Measurements from ENCODE around the gene COG2.
"Not testable (repeated sequence)": the region's sequence is repeated elsewhere in the genome, so short reads cannot be mapped to it uniquely, and the experiment has no call there.

COG2 gene

GRCh38 chr1:230599926-230600656 lies 42.2 kb upstream of the COG2 start:
- TF ChIP-seq, protein P1, sequence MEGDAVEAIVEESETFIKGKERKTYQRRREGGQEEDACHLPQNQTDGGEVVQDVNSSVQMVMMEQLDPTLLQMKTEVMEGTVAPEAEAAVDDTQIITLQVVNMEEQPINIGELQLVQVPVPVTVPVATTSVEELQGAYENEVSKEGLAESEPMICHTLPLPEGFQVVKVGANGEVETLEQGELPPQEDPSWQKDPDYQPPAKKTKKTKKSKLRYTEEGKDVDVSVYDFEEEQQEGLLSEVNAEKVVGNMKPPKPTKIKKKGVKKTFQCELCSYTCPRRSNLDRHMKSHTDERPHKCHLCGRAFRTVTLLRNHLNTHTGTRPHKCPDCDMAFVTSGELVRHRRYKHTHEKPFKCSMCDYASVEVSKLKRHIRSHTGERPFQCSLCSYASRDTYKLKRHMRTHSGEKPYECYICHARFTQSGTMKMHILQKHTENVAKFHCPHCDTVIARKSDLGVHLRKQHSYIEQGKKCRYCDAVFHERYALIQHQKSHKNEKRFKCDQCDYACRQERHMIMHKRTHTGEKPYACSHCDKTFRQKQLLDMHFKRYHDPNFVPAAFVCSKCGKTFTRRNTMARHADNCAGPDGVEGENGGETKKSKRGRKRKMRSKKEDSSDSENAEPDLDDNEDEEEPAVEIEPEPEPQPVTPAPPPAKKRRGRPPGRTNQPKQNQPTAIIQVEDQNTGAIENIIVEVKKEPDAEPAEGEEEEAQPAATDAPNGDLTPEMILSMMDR (IDR thresholded peaks at IDR 0.05; ENCODE audit: low read depth, low read length) = no peak
- no peak overlapping the region for H3K4me3 ChIP-seq (ENCODE audit: low read depth, low read length)

GRCh38 chr1:230600657-230601400 lies 41.5 kb upstream of the COG2 start:
- H3K4me3 ChIP-seq (ENCODE audit: low read depth, low read length) = not testable (repeated sequence)

GRCh38 chr1:230609208-230609607 lies 33.1 kb upstream of the COG2 start:
- TF ChIP-seq, protein P1 (IDR thresholded peaks at IDR 0.05; ENCODE audit: low read depth, low read length) = no peak

DNA sequence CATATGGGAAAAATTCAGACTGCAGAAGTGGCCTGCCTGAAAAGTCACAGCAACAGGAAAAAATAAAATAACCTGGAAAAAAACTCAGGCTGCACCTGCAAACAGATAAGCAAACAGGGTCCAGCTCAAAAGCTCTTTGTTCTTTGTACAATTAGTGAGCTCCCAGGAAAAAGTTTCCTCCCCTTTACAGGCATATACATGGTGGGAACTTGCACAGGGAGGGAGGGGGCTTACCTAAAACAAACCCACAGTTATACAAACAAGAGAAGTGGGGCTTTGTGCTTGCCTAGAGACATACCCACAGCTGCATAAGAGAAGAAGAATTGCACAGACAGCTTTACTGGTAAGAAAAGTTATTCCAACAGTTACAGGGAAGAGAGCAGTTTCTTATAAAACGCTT lies 31.7 kb upstream of the COG2 start:
- TF ChIP-seq, protein P1 (IDR thresholded peaks at IDR 0.05; ENCODE audit: low read depth, low read length) = no peak
- no peak overlapping the region for H3K4me3 ChIP-seq (ENCODE audit: low read depth, low read length)

More at GRCh38 chr1:230609208-230609607, 33.1 kb upstream of the COG2 start:
- no peak overlapping the region for H3K4me3 ChIP-seq (ENCODE audit: low read depth, low read length)

DNA sequence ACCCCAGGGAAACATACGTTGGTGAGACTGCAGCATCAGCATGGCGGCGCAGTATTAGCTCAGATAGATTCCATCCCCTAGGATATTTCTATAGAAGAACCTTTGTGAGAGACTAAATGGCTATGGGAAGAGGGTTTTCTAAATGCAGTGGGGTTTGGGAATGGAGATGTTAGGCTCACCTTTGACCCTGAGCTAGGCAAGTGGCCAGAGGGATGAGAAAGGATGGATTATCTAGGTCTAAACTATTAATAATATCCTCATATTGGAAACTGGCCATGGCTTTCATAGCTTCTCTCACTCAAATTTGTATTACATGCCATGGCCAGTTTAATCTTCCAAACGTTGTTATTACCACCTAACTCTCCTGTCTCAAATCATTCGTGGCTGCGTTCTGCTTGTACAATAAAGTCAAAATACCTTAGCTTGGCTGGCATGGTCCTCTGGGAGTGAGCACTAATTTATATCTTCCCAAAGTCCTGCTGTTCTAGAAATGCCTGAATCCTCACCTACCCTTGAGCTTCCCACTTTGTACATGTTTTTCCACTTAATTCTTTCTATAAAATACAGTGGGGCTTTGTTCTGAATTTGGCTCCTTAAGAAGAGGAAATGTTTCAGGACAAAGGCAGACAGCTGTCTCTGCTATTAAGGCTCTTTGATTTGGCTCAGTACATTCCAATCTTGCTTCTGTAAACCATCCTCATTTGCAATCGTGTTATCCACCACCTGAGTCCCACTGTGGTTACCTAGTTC lies 31.0 kb upstream of the COG2 start:
- TF ChIP-seq, protein P1 (IDR thresholded peaks at IDR 0.05; ENCODE audit: low read depth, low read length) = no peak
- no peak overlapping the region for H3K4me3 ChIP-seq (ENCODE audit: low read depth, low read length)

GRCh38 chr1:230611878-230612235 lies 30.4 kb upstream of the COG2 start:
- TF ChIP-seq, protein P1 (IDR thresholded peaks at IDR 0.05; ENCODE audit: low read depth, low read length) = no peak
- H3K4me3 ChIP-seq (ENCODE audit: low read depth, low read length) = no peak overlapping the region

- TF ChIP-seq, protein P1 (IDR thresholded peaks at IDR 0.05; ENCODE audit: low read depth, low read length) = no peak
- H3K4me3 ChIP-seq (ENCODE audit: low read depth, low read length) = no peak overlapping the region
Observed at GRCh38 chr1:230612651-230613050, 29.6 kb upstream of the COG2 start.

Data from WI38 (cell line).